Right atrium auricular region (tissue), 2 donors: Measurements from ENCODE around the gene C4BPA. TPM values are rescaled to one million over a fixed set of nuclear protein-coding genes. Genes with fewer than 3 reads are reported as not detected.

Source experiments
- DNase-seq: peaks from one replicate; pipeline ENCODE4 v3.0.0-alpha.2; 2019; ENCODE audit warnings: low spot score
- H3K27ac ChIP-seq, 2 donors: fragments of 200-600 bp; sonication (generic); 1 replicate in 1 of 2; 2 replicates in 1 of 2; pipeline ENCODE4 v1.5.1; 2016 to 2019
- H3K27me3 ChIP-seq, 2 donors: fragments of 200-600 bp; sonication (generic); one replicate each; pipeline versions ENCODE4 v1.5.1 to v1.6.0; 2017 to 2019
- H3K36me3 ChIP-seq: fragments of 200-600 bp; sonication (generic); one replicate; pipeline ENCODE4 v1.5.1; 2016
- H3K4me1 ChIP-seq, 2 donors: fragments of 200-600 bp; sonication (generic); one replicate each; pipeline versions ENCODE4 v1.5.1 to v1.6.0; 2017 to 2019
- H3K4me3 ChIP-seq, 2 donors: fragments of 200-600 bp; sonication (generic); 1 replicate in 1 of 2; 2 replicates in 1 of 2; pipeline ENCODE4 v1.5.1; 2017 to 2019; ENCODE audit warnings: mild to moderate bottlenecking in 1 of 2, moderate library complexity in 1 of 2
- H3K9me3 ChIP-seq, 2 donors: fragments of 200-600 bp; sonication (generic); one replicate each; pipeline ENCODE4 v1.5.1; 2019
- CTCF ChIP-seq, 2 donors: fragments of 200-600 bp; sonication (generic); IDR thresholded peaks; one replicate each; pipeline ENCODE4 v1.5.1; 2019; ENCODE audit warnings: antibody characterized with exemption in 2 of 2
- total RNA-seq, 2 donors: library from RNA; depleted of rRNA; stranded (reverse); fragments of >200 nt; gene quantifications; one replicate each; pipeline ENCODE4 v1.1.0, GENCODE V29; 2016

Gene C4BPA
- total RNA-seq, 2 donors from 2014 or later, result 3.6 TPM; not detected in 1

GRCh38 chr1:207173396-207173795, 69.4 kb downstream of the C4BPA start:
- H3K27me3 ChIP-seq, result no peaks in the 10 kb centered on the region
- H3K36me3 ChIP-seq, result no peaks in the 10 kb centered on the region
- no peaks in the 10 kb centered on the region for H3K4me1 ChIP-seq
- H3K9me3 ChIP-seq, result no peaks in the 10 kb centered on the region
- no peak overlapping the region for H3K4me3 ChIP-seq
- no peak for TF ChIP-seq CTCF (IDR thresholded peaks at IDR 0.05)
- DNase-seq, result no peak
- no peak overlapping the region for H3K27ac ChIP-seq

GRCh38 chr1:207174913-207175312, 70.9 kb downstream of the C4BPA start:
- Histone ChIP-seq H3K9me3 (no peaks in the 10 kb centered on the region), H3K4me1 (no peaks in the 10 kb centered on the region), H3K27ac (no peak overlapping the region), H3K4me3 (no peak overlapping the region), H3K36me3 (no peaks in the 10 kb centered on the region), H3K27me3 (no peaks in the 10 kb centered on the region)
- DNase-seq, result no peak
- no peak for TF ChIP-seq CTCF (IDR thresholded peaks at IDR 0.05)

- Histone ChIP-seq H3K9me3 (no peaks in the 10 kb centered on the region), H3K27me3 (no peaks in the 10 kb centered on the region), H3K27ac (no peak overlapping the region), H3K4me3 (no peak overlapping the region), H3K36me3 (no peaks in the 10 kb centered on the region), H3K4me1 (no peaks in the 10 kb centered on the region)
- no peak for TF ChIP-seq CTCF (IDR thresholded peaks at IDR 0.05)
- no peak for DNase-seq
Measured at GRCh38 chr1:207179036-207179435, 75.0 kb downstream of the C4BPA start.

- H3K27me3 ChIP-seq, result no peaks in the 10 kb centered on the region
- H3K36me3 ChIP-seq, result no peaks in the 10 kb centered on the region
- no peaks in the 10 kb centered on the region for H3K9me3 ChIP-seq
- H3K27ac ChIP-seq, result no peak overlapping the region
- no peaks in the 10 kb centered on the region for H3K4me1 ChIP-seq
- no peak overlapping the region for H3K4me3 ChIP-seq
- peak in 1 of 2 donors; percentile 39 for TF ChIP-seq CTCF (IDR thresholded peaks at IDR 0.05)
- no peak for DNase-seq
Measured at GRCh38 chr1:207181847-207182246, 77.8 kb downstream of the C4BPA start.

- H3K4me3 ChIP-seq, result no peak overlapping the region
- H3K36me3 ChIP-seq, result no peaks in the 10 kb centered on the region
- H3K27ac ChIP-seq, result no peak overlapping the region
- no peaks in the 10 kb centered on the region for H3K9me3 ChIP-seq
- DNase-seq, result no peak
- H3K27me3 ChIP-seq, result no peaks in the 10 kb centered on the region
- no peaks in the 10 kb centered on the region for H3K4me1 ChIP-seq
- TF ChIP-seq CTCF (IDR thresholded peaks at IDR 0.05), result no peak
Measured at GRCh38 chr1:207186503-207186902, 82.5 kb downstream of the C4BPA start.

- Histone ChIP-seq H3K9me3 (no peaks in the 10 kb centered on the region), H3K4me3 (no peak overlapping the region), H3K4me1 (no peaks in the 10 kb centered on the region), H3K27ac (no peak overlapping the region), H3K27me3 (no peaks in the 10 kb centered on the region), H3K36me3 (no peaks in the 10 kb centered on the region)
- TF ChIP-seq CTCF (IDR thresholded peaks at IDR 0.05), result no peak
- no peak for DNase-seq
Measured at GRCh38 chr1:207188901-207189300, 84.9 kb downstream of the C4BPA start.
